ENCODE results near the gene COX8A. TPM values are rescaled to one million over a fixed set of nuclear protein-coding genes. Genes with fewer than 3 reads are reported as not detected.
"Not testable (repeated sequence)": the region's sequence is repeated elsewhere in the genome, so short reads cannot be mapped to it uniquely, and the experiment has no call there.

Gene COX8A
- total and polyA plus RNA-seq, 7 donors: 419 to 1,691 (median 659) TPM

DNA sequence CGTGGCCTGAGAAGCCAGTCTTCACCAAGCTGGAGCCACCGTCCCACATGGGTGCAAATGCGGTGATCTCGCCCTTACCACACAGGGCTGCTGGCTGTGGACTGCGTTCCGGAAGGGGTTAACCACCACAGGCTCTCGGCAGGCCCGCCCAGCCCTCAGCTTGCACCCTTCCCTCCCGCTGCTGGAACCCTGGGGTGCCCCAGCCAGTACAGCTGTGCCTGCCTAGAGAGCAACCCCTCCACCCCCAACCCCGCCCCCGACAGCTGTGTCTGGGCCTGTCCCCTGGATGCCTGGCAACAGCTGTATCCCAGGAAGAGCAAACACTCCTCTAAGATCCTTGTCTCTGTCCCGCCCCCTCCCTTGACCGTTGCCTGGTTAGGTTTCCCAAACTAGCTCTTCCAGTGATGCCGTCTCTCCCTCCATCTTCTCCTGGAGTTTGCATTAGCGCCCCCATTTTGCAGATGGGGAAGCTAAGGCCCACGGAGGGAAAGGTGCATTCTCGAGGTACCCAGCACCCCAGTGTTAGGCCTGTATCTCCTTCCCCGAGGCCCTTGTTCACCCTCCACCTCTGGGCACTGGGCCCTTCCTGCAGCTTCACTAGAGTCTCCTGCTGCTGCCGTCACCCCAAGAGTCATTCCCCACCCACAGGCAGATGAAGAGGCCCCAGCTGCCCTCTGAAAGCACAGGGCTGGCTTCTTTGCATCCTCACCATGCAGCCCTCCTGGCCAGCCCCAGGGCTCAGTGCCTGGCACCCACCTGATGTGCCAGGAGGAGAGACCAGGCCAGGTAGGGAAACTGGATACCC is 12.6 kb upstream of the COX8A start:
- no peaks in the 10 kb centered on the region for H3K9me3 ChIP-seq
- H3K4me3 ChIP-seq: no peak overlapping the region
- peaks cover 0 to 4% (median 0%) of the 10 kb centered on the region in 4 donors for H3K4me1 ChIP-seq
- DNase-seq: peak; percentile 69
- H3K27ac ChIP-seq: no peak overlapping the region
- H3K36me3 ChIP-seq: no peaks in the 10 kb centered on the region
- WGBS, 2 donors: 38 to 56% methylated on average over 19 of the region's 19 CpGs
- TF ChIP-seq POLR2A (IDR thresholded peaks at IDR 0.05): no peak
- TF ChIP-seq EP300 (IDR thresholded peaks at IDR 0.05): no peak
- TF ChIP-seq, protein P1, sequence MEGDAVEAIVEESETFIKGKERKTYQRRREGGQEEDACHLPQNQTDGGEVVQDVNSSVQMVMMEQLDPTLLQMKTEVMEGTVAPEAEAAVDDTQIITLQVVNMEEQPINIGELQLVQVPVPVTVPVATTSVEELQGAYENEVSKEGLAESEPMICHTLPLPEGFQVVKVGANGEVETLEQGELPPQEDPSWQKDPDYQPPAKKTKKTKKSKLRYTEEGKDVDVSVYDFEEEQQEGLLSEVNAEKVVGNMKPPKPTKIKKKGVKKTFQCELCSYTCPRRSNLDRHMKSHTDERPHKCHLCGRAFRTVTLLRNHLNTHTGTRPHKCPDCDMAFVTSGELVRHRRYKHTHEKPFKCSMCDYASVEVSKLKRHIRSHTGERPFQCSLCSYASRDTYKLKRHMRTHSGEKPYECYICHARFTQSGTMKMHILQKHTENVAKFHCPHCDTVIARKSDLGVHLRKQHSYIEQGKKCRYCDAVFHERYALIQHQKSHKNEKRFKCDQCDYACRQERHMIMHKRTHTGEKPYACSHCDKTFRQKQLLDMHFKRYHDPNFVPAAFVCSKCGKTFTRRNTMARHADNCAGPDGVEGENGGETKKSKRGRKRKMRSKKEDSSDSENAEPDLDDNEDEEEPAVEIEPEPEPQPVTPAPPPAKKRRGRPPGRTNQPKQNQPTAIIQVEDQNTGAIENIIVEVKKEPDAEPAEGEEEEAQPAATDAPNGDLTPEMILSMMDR (IDR thresholded peaks at IDR 0.05): no peak
- no peak for TF ChIP-seq POLR2AphosphoS5 (IDR thresholded peaks at IDR 0.05)
- intact Hi-C loops (cut with DNase I): no loop called here
- peaks cover 0 to 7% (median 0%) of the 10 kb centered on the region in 3 donors for H3K27me3 ChIP-seq

DNA sequence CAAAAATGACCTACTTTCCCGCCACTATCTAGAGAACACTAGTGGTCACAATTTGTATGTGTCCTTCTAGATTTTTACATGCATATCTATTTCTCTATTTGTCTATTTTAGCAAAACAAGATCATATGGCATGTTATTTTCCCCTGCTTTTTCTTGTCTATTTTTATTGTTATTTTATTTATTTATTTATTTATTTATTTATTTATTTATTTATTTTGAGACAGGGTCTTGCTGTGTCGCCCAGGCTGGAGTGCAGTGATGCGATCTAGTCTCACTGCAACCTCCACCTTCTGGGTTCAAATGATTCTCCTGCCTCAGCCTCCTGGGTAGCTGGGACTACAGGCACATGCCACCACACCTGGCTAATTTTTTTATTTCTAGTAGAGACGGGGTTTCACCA is 10.5 kb upstream of the COX8A start:
- H3K9me3 ChIP-seq; H3K4me3 ChIP-seq; H3K27me3 ChIP-seq; H3K36me3 ChIP-seq; intact Hi-C loops (cut with DNase I); H3K4me1 ChIP-seq; H3K27ac ChIP-seq; DNase-seq: not testable (repeated sequence)
- 94 to 95% methylated on average over 4 of the region's 4 CpGs for WGBS, 2 donors

DNA sequence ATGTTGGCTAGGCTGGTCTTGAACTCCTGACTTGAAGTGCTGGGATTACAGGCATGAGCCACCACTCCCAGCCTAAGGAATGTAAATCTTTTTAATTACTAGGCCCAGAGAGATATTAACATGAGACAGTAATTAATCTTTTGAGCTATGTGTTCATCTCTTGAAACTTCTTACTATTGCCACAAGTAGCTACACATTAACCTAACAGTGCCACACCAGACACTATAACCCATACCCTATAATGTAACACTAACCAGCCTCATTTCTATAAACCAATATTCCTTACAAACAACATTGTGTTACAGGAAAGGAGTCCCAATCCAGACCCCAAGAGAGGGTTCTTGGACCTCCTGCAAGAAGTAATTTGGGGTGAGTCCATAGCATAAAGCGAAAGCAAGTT is 8.0 kb upstream of the COX8A start:
- Histone ChIP-seq H3K9me3 (no peaks in the 10 kb centered on the region), H3K36me3 (no peaks in the 10 kb centered on the region), H3K27ac (no peak overlapping the region), H3K4me1 (peaks cover 0 to 3% (median 0%) of the 10 kb centered on the region in 4 donors), H3K4me3 (no peak overlapping the region), H3K27me3 (peaks cover 0 to 9% (median 0%) of the 10 kb centered on the region in 3 donors)
- no peak for DNase-seq
- no peak for TF ChIP-seq POLR2AphosphoS5 (IDR thresholded peaks at IDR 0.05)
- TF ChIP-seq, protein P1 (IDR thresholded peaks at IDR 0.05): no peak
- TF ChIP-seq POLR2A (IDR thresholded peaks at IDR 0.05): no peak
- no peak for TF ChIP-seq EP300 (IDR thresholded peaks at IDR 0.05)
- intact Hi-C loops (cut with DNase I): no loop called here
- WGBS, 2 donors: 97 to 100% methylated on average over 1 of the region's 1 CpG

DNA sequence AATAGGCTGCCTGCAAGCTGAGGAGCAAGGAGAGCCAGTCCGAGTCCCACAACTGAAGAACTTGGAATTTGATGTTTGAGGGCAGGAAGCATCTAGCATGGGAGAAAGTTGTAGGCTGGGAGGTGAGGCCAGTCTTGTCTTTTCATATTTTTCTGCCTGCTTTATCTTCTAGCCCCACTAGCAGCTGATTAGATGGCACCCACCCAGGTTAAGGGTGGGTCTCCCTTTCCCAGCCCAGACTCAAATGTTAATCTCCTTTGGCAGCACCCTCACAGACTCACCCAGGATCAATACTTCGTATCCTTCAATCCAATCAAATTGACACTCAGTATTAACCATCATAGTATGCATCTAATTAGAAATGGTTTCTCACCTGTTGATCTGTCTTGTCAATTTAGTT is 5.0 kb upstream of the COX8A start:
- peaks cover 0 to 5% (median 0%) of the 10 kb centered on the region in 3 donors for H3K27me3 ChIP-seq
- H3K36me3 ChIP-seq: no peaks in the 10 kb centered on the region
- intact Hi-C loops (cut with DNase I): no loop called here
- WGBS, 2 donors: 89 to 90% methylated on average over 2 of the region's 2 CpGs
- H3K27ac ChIP-seq: no peak overlapping the region
- peaks cover 0 to 3% (median 0%) of the 10 kb centered on the region in 4 donors for H3K4me1 ChIP-seq
- H3K4me3 ChIP-seq: no peak overlapping the region
- no peak for DNase-seq
- TF ChIP-seq EP300 (IDR thresholded peaks at IDR 0.05) (no peak), POLR2AphosphoS5 (IDR thresholded peaks at IDR 0.05) (no peak), POLR2A (IDR thresholded peaks at IDR 0.05) (no peak)
- TF ChIP-seq, protein P1 (IDR thresholded peaks at IDR 0.05): no peak
- no peaks in the 10 kb centered on the region for H3K9me3 ChIP-seq

DNA sequence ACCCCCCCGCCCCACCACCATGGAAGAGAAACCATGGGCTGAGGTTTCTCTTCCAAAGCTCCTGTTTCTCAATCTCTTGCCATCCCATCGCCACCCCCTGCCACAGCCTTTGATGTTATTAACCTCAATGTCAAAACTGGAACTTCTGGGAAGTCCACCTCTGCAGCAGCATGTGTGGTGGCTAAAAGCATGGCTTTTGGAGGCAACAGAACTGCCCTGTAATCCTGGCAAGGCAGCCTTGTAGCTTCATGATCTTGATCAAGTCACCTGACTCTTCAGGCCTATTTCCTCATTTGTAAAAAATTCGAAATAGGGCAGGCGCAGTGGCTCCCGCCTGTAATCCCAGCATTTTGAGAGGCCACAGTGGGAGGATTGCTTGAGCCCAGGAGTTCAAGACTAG is 3.5 kb upstream of the COX8A start:
- Histone ChIP-seq H3K27me3 (peaks cover 0 to 5% (median 0%) of the 10 kb centered on the region in 3 donors), H3K9me3 (no peaks in the 10 kb centered on the region), H3K4me1 (peaks cover 0 to 13% (median 9%) of the 10 kb centered on the region in 4 donors), H3K4me3 (no peak overlapping the region), H3K36me3 (no peaks in the 10 kb centered on the region), H3K27ac (no peak overlapping the region)
- TF ChIP-seq, protein P1 (IDR thresholded peaks at IDR 0.05): no peak
- TF ChIP-seq POLR2AphosphoS5 (IDR thresholded peaks at IDR 0.05) (no peak), EP300 (IDR thresholded peaks at IDR 0.05) (no peak), POLR2A (IDR thresholded peaks at IDR 0.05) (no peak)
- intact Hi-C loops (cut with DNase I): loop anchor here (2.0 kb wide), 1 partner anchor 18 kb away; no protein-coding TSS in a partner anchor
- no peak for DNase-seq
- 79 to 86% methylated on average over 5 of the region's 5 CpGs for WGBS, 2 donors

DNA sequence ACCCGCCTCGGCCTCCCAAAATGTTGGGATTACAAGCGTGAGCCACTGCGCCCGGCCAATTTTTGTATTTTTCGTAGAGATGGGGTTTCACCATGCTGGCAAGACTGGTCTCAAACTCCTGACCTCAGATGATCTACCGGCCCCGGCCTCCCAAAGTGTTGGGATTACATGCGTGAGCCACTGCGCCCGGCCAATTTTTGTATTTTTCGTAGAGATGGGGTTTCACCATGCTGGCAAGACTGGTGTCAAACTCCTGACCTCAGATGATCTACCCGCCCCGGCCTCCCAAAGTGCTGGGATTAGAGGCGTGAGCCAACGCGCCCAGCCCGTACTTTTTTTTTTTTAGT is 535 bp upstream of the COX8A start:
- H3K27me3 ChIP-seq; DNase-seq; H3K4me3 ChIP-seq; H3K9me3 ChIP-seq; intact Hi-C loops (cut with DNase I); H3K36me3 ChIP-seq; H3K27ac ChIP-seq: not testable (repeated sequence)
- H3K4me1 ChIP-seq: peaks cover 0 to 27% (median 24%) of the 10 kb centered on the region in 4 donors
- 59 to 68% methylated on average over 18 of the region's 18 CpGs for WGBS, 2 donors

Data from sigmoid colon (tissue), 7 donors.